Dendritic cell treated with granulocyte-macrophage colony-stimulating factor and Interleukin-4, amounts not matched to agents 40 ng/mL and 50 ng/mL, for 4 days (primary cell): ENCODE data around the gene ZNF326.

Source experiments
- H3K27ac Mint-ChIP-seq: one replicate; pipeline ENCODE4 v1.8.0; 2022; ENCODE audit warnings: mild to moderate bottlenecking, mixed read lengths
- H3K27me3 Mint-ChIP-seq: one replicate; pipeline ENCODE4 v1.8.0; 2022; ENCODE audit warnings: mild to moderate bottlenecking, mixed read lengths
- H3K36me3 Mint-ChIP-seq: one replicate; pipeline ENCODE4 v1.8.0; 2022; ENCODE audit warnings: low read depth, mixed read lengths
- H3K4me1 Mint-ChIP-seq: one replicate; pipeline ENCODE4 v1.8.0; 2022; ENCODE audit warnings: low read depth, mixed read lengths
- H3K4me3 Mint-ChIP-seq: one replicate; pipeline ENCODE4 v1.8.0; 2022; ENCODE audit warnings: mild to moderate bottlenecking, moderate library complexity, mixed read lengths
- H3K9me3 Mint-ChIP-seq: one replicate; pipeline ENCODE4 v1.8.0; 2022; ENCODE audit warnings: mixed read lengths
- intact Hi-C: fragments of 100-400 bp; cut with micrococcal nuclease; formaldehyde crosslinking; loops from one replicate; pipeline ENCODE4 v1.15.0; 2022

Gene ZNF326, protein sequence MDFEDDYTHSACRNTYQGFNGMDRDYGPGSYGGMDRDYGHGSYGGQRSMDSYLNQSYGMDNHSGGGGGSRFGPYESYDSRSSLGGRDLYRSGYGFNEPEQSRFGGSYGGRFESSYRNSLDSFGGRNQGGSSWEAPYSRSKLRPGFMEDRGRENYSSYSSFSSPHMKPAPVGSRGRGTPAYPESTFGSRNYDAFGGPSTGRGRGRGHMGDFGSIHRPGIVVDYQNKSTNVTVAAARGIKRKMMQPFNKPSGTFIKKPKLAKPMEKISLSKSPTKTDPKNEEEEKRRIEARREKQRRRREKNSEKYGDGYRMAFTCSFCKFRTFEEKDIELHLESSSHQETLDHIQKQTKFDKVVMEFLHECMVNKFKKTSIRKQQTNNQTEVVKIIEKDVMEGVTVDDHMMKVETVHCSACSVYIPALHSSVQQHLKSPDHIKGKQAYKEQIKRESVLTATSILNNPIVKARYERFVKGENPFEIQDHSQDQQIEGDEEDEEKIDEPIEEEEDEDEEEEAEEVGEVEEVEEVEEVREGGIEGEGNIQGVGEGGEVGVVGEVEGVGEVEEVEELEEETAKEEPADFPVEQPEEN

DNA sequence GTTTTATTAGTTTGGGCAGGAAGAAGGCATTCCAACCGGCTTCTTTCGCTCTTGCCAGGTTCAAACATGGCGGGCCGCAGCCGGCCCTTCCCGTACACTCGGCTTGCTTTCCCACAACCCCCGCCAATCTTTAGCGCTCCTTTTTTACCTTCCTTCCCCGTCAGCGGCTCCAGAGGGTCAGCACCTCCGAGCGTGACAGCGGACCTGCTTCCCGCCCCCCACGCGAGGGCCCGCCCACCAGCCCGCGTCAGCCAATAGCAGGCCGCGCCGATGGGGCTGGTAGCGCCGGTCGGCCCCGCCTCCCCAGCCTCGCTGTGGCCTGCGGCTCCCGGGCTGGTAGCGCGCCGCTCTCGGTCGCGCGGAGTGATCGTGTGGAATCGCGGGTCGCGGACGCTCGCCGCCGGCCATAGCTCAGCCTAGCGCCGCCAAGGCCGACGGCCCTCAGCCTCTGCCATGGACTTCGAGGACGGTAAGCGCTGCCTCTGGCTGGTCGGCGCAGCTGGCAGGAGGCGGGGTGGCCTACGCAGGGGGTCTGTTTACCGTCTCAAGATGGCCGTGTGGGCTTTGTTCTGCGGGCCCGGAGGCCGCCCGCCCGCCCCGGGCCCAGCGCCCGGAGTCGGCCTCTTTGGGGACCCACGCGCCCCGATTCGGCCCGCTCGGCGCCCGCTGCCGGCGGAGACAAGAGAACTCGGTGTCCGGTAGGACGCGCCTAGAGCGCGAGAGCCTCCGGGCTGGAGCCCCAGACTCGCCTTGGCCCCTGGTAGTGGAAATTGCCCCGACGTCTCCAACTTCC, at the start of gene ZNF326:
ZNF326 (plus strand) TSS at position 306 of the 793 bp plus-strand sequence; CDS start at position 454, 148 bp downstream.
- Mint-ChIP-seq H3K9me3 (no peaks in the 10 kb centered on the region), H3K36me3 (peaks cover 38% of the 10 kb centered on the region), H3K27ac (peak within 1 kb of the TSS; percentile 96)

DNA sequence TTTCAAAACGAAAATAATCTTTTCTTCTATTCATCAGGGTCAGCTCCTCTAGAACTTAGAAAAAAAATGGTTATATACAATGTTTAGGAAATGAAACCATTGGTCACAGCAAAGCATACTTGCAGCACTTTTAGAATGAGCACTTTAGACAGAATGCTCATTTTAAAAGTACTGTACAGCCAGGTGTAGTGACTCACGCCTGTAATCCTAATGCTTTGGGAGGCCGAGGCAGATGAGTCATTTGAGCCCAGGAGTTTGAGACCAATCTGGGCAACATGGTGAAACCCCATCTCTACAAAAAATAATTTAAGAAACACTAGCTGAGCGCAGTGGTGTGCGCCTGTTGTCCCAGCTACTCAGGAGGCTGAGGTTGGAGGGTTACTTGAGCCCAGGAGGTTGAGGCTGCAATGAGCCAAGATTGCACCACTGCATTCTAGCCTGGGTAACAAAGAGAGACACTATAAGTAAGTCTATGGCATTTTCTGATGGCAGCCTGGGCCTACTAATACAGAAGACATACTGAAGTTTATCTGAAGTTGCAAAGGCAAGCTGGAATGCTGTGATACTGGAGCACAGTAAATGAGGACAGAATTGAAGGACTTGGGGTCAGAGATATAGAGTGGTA, 48.9 kb upstream of the ZNF326 start:
- no peak overlapping the region for H3K27ac Mint-ChIP-seq
- H3K27me3 Mint-ChIP-seq: no peaks in the 10 kb centered on the region
- H3K36me3 Mint-ChIP-seq: no peaks in the 10 kb centered on the region
- no peak overlapping the region for H3K4me3 Mint-ChIP-seq
- H3K9me3 Mint-ChIP-seq: no peaks in the 10 kb centered on the region
- intact Hi-C loops: no loop called here
- peaks cover 33% of the 10 kb centered on the region for H3K4me1 Mint-ChIP-seq

More for the DNA sequence above, at the start of gene ZNF326:
- Mint-ChIP-seq H3K4me3 (peak within 1 kb of the TSS; percentile 89), H3K27me3 (no peaks in the 10 kb centered on the region), H3K4me1 (peaks cover 25% of the 10 kb centered on the region)
- intact Hi-C loops: loop anchor here (1.0 kb wide), 1 partner anchor 175 kb away; no protein-coding TSS in a partner anchor

DNA sequence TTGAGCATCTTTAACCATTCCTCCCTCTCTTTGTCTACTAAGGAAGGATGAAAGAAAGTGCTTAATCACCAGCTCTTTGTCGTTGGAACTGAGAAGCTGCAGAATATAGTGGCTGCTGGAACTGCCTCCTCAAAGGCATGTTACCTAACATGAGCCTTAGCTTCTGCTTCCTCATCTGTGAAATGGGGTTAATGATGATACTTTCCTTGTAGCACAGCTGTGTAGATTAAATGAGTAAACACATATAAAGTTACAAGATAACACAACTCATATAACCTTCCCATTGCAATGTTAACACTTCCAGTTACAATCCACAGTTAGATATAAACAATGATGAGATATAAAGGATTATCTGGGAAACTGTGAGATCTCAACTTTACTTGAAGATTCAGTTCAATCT, 48.4 kb upstream of the ZNF326 start:
- Mint-ChIP-seq H3K36me3 (no peaks in the 10 kb centered on the region), H3K27me3 (no peaks in the 10 kb centered on the region), H3K27ac (no peak overlapping the region), H3K4me3 (no peak overlapping the region), H3K4me1 (peaks cover 29% of the 10 kb centered on the region), H3K9me3 (no peaks in the 10 kb centered on the region)
- intact Hi-C loops: no loop called here

DNA sequence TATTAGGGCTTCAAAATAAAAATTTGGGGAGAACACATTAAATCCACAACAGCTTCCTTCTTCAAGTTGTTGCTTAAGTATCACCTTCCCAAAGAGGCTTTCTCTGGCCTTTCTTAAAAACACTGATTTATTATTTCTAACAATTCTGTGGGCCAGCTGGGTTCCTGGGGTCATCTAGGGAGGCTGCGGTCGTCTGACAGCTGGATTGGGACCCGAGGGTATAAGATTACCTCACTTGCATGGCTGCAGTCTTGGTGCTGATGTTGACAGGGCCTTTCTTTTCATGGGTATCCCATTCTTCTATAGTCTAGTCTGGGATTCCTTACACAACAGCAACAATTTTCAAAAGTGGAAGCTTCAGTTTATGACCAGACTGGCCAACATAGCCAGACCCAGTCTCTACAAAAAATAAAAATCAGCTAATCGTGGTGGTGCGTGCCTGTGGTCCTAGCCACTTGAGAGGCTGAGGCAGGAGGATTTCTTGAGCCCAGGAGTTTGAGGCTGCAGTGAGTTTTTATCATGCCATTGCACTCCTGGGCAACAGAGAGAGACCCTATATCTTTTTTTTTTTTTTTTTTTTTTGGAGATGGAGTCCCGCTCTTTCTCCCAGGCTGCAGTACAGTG, 46.1 kb upstream of the ZNF326 start:
- Mint-ChIP-seq H3K36me3 (no peaks in the 10 kb centered on the region), H3K27ac (no peak overlapping the region), H3K4me1 (peaks cover 22% of the 10 kb centered on the region), H3K4me3 (no peak overlapping the region), H3K9me3 (no peaks in the 10 kb centered on the region), H3K27me3 (no peaks in the 10 kb centered on the region)
- intact Hi-C loops: no loop called here

DNA sequence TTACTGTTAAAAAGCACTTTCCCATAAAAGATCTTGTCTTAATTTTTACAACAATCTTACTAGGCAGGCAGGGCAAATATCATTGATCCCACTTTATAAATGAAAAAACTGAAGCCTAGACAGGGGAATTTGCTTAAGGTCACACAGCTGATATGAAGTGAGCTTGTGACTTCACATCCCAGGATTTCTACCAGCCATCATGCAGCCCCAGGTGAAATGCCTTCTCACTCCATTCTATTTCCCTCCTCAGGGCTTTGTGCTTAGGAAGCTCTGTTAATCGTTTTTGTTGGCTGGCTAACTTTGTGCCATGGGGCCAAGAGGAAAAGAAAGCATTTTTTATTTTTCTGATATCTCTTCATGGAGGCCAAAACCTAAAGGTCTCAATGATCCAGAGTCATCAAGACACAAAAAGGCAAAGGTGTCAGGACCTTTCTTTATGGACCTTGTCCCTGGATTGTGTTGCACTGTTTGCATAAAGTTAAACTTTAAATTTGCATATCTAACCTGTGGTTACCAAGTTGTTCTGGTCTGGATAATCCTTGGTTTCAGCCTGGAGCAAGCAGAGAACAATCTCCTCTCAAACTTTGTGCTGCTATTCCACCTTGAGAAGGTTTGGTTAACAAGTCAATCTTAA, 44.8 kb upstream of the ZNF326 start:
- Mint-ChIP-seq H3K36me3 (no peaks in the 10 kb centered on the region), H3K4me1 (peaks cover 21% of the 10 kb centered on the region), H3K4me3 (no peak overlapping the region), H3K9me3 (no peaks in the 10 kb centered on the region), H3K27ac (no peak overlapping the region), H3K27me3 (no peaks in the 10 kb centered on the region)
- intact Hi-C loops: no loop called here

DNA sequence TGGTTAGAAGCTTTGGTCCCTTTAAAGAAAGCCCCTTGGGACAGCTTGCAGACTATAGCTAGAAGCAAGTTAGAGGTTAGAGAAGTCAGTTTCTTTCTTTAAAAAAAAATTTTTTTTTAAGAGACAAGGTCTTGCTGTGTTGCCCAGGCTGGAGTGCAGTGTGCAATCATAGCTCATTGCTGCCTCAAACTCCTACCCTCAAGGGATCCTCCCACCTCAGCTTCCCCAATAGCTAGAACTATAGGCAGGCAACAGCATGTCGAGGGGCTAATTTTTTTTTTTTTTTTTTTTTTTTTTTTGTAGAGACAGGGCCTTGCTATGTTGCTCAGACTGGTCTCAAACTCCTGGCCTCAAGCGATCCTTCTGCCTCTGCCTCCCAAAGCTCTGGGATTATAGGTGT, 44.2 kb upstream of the ZNF326 start:
- Mint-ChIP-seq H3K9me3 (no peaks in the 10 kb centered on the region), H3K4me3 (no peak overlapping the region), H3K36me3 (no peaks in the 10 kb centered on the region), H3K27me3 (no peaks in the 10 kb centered on the region), H3K27ac (no peak overlapping the region), H3K4me1 (peaks cover 25% of the 10 kb centered on the region)
- intact Hi-C loops: no loop called here

DNA sequence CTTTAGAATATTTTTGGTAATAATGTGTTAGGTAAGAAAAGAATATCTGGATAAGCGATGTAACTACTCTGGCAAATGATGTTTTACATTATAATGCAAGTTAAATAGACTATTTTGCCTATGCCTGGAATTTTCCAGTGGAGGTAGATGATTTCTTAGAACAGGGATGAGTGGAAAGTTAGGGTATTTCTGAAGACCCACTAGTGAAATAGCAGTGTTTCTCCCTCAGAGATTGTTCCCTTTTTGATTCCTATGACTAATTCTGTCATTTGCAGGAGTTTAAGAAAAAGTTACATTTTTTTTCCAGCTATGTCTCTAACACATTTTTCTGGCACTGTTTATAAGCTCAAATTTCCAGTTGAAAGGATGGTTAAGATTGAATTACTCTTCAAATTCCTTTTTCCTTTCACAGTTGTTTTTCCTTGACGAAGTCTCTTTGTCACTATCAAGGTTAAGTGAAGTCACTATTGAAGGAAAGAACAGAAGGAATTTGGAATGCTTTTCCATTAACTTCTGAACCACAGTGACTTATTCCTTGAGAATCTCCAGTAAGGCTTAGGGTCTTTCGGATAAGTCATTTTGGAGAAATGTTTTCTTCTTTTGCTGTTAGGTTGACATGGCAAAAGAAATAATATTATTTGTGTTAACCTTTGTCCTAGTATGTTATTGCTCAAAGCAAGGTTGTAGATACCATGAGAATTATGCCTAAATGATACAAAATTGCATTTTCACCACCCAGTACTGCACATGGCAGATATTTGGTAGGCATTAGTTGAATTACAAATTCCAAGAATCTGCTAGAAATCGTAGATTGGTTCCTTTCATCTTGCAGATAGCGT, 42.9 kb upstream of the ZNF326 start:
- H3K4me3 Mint-ChIP-seq: no peak overlapping the region
- no peaks in the 10 kb centered on the region for H3K36me3 Mint-ChIP-seq
- H3K9me3 Mint-ChIP-seq: no peaks in the 10 kb centered on the region
- H3K27ac Mint-ChIP-seq: no peak overlapping the region
- intact Hi-C loops: no loop called here
- H3K4me1 Mint-ChIP-seq: peaks cover 24% of the 10 kb centered on the region
- H3K27me3 Mint-ChIP-seq: no peaks in the 10 kb centered on the region

DNA sequence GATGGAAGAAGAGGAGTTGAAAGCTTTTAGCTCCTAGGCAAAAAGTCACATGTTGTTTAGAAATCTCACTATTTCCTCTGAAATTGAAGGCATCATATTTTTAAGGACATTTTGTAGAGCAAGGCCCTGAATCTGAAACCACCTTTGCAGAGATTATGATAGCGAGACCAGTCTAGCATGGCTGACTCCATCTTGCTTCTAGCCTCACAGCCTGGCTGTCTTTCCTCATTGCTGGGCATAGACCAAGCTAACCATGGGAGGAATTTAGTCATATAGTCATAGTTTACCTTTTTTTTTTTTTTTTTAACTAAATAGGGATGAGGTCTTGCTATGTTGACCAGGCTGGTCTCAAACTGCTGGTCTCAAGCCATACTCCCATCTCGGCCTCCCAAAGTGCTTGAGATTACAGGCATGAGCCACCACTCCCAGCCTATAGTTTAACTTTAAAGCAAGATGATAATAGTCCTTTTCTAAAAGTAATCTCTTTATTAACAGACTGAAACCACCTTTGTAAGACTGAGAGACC, 42.2 kb upstream of the ZNF326 start:
- Mint-ChIP-seq H3K36me3 (no peaks in the 10 kb centered on the region), H3K4me1 (peaks cover 30% of the 10 kb centered on the region), H3K4me3 (no peak overlapping the region), H3K9me3 (no peaks in the 10 kb centered on the region), H3K27me3 (no peaks in the 10 kb centered on the region), H3K27ac (peak overlapping the region; percentile 60)
- intact Hi-C loops: no loop called here

DNA sequence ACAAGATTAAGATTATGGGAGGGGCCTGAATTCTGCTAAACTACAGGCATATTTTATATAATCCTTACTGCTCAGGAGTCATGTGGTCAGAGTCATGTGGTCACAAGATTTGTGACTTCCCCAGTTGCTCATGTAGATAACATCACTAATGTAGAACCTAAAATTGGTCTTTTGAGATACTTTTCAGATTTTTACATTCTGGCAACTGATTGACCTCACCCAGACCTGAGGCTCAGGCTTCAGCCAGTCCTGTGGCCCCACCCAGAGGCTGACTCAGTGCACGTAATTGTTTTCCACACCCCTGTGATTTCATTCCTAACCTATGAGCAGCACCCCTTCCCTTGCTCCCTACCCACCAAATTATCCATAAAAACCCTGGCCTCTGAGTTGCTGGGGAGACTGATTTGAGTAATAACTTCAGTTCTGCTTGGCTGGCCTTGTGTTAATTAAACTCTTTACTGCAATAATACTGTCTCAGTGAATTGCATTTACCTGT, 41.7 kb upstream of the ZNF326 start:
- peaks cover 3% of the 10 kb centered on the region for H3K36me3 Mint-ChIP-seq
- intact Hi-C loops: no loop called here
- H3K27me3 Mint-ChIP-seq: no peaks in the 10 kb centered on the region
- H3K9me3 Mint-ChIP-seq: no peaks in the 10 kb centered on the region
- H3K4me1 Mint-ChIP-seq: peaks cover 34% of the 10 kb centered on the region
- H3K4me3 Mint-ChIP-seq: no peak overlapping the region
- H3K27ac Mint-ChIP-seq: peak overlapping the region; percentile 60

DNA sequence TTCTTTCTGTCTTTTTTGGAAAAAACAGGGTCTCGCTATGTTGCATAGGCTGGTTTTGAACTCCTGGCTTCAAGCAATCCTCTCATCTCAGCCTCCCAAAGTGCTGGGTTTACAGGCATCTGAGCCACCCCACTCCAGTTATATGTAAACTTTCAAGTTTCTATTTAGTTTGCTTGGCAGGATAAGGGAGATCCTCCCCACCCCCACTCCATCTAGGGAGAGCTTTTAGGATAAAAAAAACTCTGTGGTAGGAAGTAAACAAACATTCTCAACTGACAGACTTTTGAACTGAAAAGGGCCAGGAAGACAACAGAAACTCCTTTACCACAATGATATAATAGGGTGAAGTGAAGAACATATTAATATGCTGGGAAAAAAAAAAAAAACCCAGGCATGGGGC, 41.0 kb upstream of the ZNF326 start:
- peak overlapping the region; percentile 5 for H3K27ac Mint-ChIP-seq
- H3K36me3 Mint-ChIP-seq: peaks cover 6% of the 10 kb centered on the region
- no peaks in the 10 kb centered on the region for H3K9me3 Mint-ChIP-seq
- H3K4me3 Mint-ChIP-seq: no peak overlapping the region
- no peaks in the 10 kb centered on the region for H3K27me3 Mint-ChIP-seq
- intact Hi-C loops: no loop called here
- H3K4me1 Mint-ChIP-seq: peaks cover 38% of the 10 kb centered on the region

DNA sequence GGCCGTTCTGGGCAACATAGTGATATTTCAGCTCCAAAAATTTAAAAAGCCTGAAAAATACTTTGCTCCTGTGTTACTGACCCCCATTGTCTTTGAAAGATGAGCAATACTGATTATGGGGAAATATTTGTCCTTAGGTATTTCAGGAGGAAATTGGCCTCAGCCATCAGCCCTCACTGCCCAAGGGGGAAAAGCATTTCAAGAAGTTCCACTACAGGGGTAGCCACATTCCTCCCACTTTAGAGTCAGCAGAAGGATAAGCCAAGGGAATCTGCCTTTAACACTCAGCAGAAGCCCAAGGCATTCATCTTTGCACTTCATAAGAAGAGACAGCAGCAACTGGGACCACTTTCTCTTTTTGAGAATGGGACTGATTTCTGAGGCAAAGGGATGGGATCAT, 40.5 kb upstream of the ZNF326 start:
- Mint-ChIP-seq H3K9me3 (no peaks in the 10 kb centered on the region), H3K4me1 (peaks cover 38% of the 10 kb centered on the region), H3K36me3 (peaks cover 6% of the 10 kb centered on the region), H3K27ac (peak overlapping the region; percentile 5), H3K4me3 (no peak overlapping the region), H3K27me3 (no peaks in the 10 kb centered on the region)
- intact Hi-C loops: no loop called here
